WERI-Rb-1 (cell line): ENCODE data around the gene TM4SF18.

Source experiments
- DNase-seq: peaks from one replicate; pipeline ENCODE4 v3.0.0-alpha.2; 2020
- H3K27ac ChIP-seq: fragments of 250-450 bp; sonication (Bioruptor Pico); 2 replicates; pipeline ENCODE4 v1.5.1; 2020; ENCODE audit warnings: mild to moderate bottlenecking, moderate library complexity
- H3K27me3 ChIP-seq: fragments of 250-450 bp; sonication (Bioruptor Pico); 2 replicates; pipeline ENCODE4 v1.5.1; 2021; ENCODE audit warnings: mild to moderate bottlenecking, low read depth, moderate library complexity; ENCODE audit not compliant: insufficient read depth, severe bottlenecking
- H3K36me3 ChIP-seq: fragments of 250-450 bp; sonication (Bioruptor Pico); 2 replicates; pipeline ENCODE4 v1.5.1; 2020; ENCODE audit warnings: mild to moderate bottlenecking, moderate library complexity
- H3K4me3 ChIP-seq: 2 replicates; pipeline ENCODE4 v1.5.1; 2011; ENCODE audit warnings: low read depth, mild to moderate bottlenecking, control low read depth, low read length
- H3K9me3 ChIP-seq: fragments of 250-450 bp; sonication (Bioruptor Pico); 2 replicates; pipeline ENCODE4 v1.5.1; 2021; ENCODE audit warnings: mild to moderate bottlenecking, moderate library complexity; ENCODE audit not compliant: severe bottlenecking
- TF ChIP-seq, protein P1 (sequence below): IDR thresholded peaks from 2 replicates; pipeline ENCODE4 v1.5.1; 2011; ENCODE audit warnings: low read depth, mild to moderate bottlenecking, control low read depth, inconsistent platforms, low read length

Gene TM4SF18

DNA sequence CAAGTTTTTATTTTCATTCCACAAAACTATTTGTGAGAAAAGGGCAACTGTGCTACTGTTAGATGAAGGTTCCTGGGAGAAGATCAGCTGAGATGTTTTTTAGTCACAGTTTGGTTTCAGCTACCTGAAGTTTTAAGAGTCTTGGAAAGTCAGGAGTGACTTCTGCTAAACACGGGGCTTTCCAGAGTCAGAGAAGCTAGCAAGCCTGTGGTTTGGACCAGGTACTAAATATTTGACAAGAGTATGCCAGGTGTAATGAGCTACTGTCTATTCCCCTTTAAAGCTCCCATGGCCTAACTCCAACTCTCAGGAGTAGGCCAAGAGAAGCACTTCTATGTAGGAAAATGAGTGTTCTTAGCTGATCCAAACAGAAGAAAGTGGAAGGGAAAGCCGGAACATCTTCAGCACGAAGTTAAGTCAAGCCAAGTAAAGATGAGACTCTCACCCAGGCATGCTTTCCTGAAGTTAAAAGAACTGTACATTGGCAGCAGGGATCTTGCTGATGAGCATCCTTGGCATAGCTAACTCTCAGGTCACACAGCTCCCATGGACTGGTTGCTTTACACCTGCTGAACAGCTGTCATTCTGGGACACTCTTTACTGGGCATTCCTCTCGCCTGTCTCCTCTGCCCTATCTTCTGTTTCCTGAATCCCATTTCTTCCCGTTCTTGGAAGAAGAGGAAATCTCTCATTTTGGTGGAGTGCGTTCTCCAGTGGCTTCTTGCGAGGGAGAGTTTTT, 22.5 kb downstream of the TM4SF18 start:
- no peak overlapping the region for H3K27ac ChIP-seq
- H3K36me3 ChIP-seq, result no peaks in the 10 kb centered on the region
- DNase-seq, result no peak
- no peaks in the 10 kb centered on the region for H3K27me3 ChIP-seq
- H3K9me3 ChIP-seq, result no peaks in the 10 kb centered on the region
- no peak overlapping the region for H3K4me3 ChIP-seq
- TF ChIP-seq, protein P1, sequence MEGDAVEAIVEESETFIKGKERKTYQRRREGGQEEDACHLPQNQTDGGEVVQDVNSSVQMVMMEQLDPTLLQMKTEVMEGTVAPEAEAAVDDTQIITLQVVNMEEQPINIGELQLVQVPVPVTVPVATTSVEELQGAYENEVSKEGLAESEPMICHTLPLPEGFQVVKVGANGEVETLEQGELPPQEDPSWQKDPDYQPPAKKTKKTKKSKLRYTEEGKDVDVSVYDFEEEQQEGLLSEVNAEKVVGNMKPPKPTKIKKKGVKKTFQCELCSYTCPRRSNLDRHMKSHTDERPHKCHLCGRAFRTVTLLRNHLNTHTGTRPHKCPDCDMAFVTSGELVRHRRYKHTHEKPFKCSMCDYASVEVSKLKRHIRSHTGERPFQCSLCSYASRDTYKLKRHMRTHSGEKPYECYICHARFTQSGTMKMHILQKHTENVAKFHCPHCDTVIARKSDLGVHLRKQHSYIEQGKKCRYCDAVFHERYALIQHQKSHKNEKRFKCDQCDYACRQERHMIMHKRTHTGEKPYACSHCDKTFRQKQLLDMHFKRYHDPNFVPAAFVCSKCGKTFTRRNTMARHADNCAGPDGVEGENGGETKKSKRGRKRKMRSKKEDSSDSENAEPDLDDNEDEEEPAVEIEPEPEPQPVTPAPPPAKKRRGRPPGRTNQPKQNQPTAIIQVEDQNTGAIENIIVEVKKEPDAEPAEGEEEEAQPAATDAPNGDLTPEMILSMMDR, result no peak

DNA sequence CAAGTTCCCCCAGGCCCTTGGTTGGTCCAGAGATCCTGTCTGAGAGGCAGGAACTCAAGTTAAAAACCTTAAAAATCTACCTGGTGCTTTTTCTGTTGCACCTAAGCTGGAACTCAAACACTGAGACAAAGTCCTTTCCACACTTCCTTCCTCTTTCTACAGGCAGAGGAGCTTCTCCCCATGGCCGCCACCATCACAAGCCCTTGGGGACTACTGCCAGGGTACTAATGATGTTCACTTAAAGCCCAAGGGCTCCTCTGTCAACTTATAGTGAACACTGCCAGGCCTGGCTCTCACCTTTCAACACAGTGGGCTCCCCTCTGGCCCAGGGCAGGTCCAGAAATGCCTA, 26.0 kb downstream of the TM4SF18 start:
- Histone ChIP-seq H3K4me3 (no peak overlapping the region), H3K9me3 (no peaks in the 10 kb centered on the region), H3K36me3 (no peaks in the 10 kb centered on the region), H3K27me3 (no peaks in the 10 kb centered on the region), H3K27ac (no peak overlapping the region)
- no peak for DNase-seq
- TF ChIP-seq, protein P1, result no peak

DNA sequence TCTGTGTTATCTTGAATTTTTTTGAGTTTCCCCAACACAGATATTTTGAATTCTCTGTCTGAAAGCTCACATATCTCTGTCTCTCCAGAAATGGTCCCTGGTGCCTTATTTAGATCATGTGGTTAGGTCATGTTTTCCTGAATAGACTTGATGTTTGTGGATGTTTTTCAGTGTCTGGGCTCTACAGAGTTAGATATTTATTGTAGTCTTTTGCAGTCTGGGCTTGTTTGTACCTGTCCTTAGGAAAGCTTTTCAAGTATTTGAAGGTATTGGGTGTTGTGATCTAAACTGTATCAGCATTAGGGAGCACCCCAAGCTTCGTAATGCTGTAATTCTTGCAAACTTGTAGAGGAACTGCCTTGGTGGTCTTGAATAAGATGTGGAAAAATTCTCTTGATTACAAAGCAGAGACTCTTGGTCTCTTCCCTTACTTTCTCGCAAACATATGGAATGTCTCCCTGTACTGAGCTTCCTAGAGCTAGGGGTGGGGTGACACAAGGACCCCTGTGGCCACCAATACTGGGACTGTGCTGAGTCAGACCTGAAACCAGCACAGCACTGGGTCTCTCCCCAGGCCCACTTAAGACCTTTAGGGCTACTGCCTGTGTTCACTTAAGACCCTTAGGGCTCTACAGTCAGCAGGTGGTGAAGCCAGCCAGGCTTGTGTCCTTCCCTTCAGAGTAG, 26.5 kb downstream of the TM4SF18 start:
- TF ChIP-seq, protein P1, result no peak
- H3K27ac ChIP-seq, result no peak overlapping the region

DNA sequence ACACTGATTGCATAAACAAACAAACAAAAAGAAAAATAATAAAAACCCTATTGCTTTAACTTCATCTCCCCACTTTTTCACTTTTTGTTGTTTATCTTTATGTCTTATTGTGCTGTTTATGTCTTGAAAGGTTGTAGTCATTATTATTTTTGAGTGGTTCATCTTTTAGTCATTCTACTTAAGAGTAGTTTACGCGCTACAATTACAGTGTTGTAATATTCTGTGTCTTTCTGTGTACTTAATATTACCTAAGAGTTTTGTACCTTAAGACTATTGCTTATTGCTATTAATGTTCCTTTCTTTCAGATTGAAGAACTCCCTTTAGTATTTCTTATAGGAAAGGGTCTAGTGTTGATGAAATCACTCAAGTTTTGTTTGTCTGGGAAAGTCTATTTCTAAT, 28.1 kb downstream of the TM4SF18 start:
- no peaks in the 10 kb centered on the region for H3K36me3 ChIP-seq
- no peak overlapping the region for H3K27ac ChIP-seq
- TF ChIP-seq, protein P1, result no peak

More for the DNA sequence above, 26.5 kb downstream of the TM4SF18 start:
- Histone ChIP-seq H3K36me3 (no peaks in the 10 kb centered on the region), H3K27me3 (no peaks in the 10 kb centered on the region), H3K4me3 (no peak overlapping the region), H3K9me3 (no peaks in the 10 kb centered on the region)
- DNase-seq, result no peak

DNA sequence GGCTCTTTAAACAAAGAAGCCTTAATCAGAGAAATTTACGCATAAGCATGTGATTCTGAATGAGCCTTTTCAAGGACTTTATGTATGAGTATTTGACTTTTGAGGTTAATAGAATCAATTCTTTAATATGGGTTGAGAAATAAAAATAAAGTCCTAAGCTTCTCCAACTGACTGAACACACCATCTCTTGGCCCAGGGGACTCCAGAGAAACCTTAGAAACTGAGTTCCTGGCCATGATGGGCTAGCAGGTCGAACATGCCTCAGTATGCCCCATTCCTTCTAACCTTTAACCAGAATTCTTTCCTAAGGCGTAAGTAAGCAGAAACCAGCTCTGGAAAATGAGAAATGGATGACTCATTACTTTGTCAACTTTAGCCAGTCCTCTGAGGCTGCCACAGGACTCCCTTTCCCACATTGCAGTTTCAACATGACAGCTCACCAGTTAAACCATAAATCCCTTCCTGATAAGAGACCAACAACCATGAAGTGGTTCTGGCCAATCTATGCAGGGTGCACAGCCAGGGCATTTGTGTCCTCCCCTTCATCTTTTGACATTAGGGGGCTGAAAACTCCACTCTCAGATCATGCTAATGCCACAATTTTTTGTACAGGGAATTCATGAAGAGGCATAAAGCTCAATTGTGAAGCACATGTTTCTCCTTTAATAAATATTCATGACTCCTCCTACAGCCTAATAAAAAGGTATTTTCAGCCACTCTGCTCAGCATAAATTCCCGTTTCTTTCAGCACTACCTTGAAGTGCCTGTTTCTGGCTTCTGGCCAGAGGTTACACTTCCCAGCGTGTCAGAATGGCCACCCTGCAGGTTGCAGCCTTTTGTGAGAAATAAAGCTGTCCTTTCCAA, 33.3 kb downstream of the TM4SF18 start:
- TF ChIP-seq, protein P1, result no peak
- H3K36me3 ChIP-seq, result no peaks in the 10 kb centered on the region
- DNase-seq, result no peak
- no peak overlapping the region for H3K27ac ChIP-seq
- no peak overlapping the region for H3K4me3 ChIP-seq
- no peaks in the 10 kb centered on the region for H3K27me3 ChIP-seq
- no peaks in the 10 kb centered on the region for H3K9me3 ChIP-seq

More for the DNA sequence above, 28.1 kb downstream of the TM4SF18 start:
- no peak for DNase-seq
- Histone ChIP-seq H3K27me3 (no peaks in the 10 kb centered on the region), H3K9me3 (no peaks in the 10 kb centered on the region), H3K4me3 (no peak overlapping the region)
